Measurements from ENCODE around the gene KSR2.

KSR2 gene

GRCh38 chr12:117968151-117968789 lies 520 bp downstream of the KSR2 start:
- Histone ChIP-seq H3K4me2 (ENCODE audit: low read length) (peak overlapping the region; percentile 81), H2AFZ (ENCODE audit: low read depth, low read length) (peak overlapping the region; percentile 78), H3K4me1 (ENCODE audit: low read length) (no peaks in the 10 kb centered on the region), H3K27me3 (ENCODE audit: low read depth, low read length) (peaks cover 51% of the 10 kb centered on the region), H3K9ac (ENCODE audit: low read length) (0 out of 2 replicates have a peak overlapping the region, but pooled peaks have one; percentile 23), H3K36me3 (replicated peaks; ENCODE audit: low read depth, low read length) (no peaks in the 10 kb centered on the region), H3K4me3 (ENCODE audit: low read length) (peak overlapping the region; percentile 79), H4K20me1 (ENCODE audit: insufficient read depth, low read length) (no peaks in the 10 kb centered on the region), H3K27ac (ENCODE audit: low read length) (no peak overlapping the region), H3K9me3 (ENCODE audit: insufficient read depth, low read length) (no peaks in the 10 kb centered on the region), H3K79me2 (ENCODE audit: low read length) (no peaks in the 10 kb centered on the region)
- no peak for TF ChIP-seq EZH2phosphoT487 (IDR thresholded peaks at IDR 0.05; ENCODE audit: low read depth)
- TF ChIP-seq, protein P1, sequence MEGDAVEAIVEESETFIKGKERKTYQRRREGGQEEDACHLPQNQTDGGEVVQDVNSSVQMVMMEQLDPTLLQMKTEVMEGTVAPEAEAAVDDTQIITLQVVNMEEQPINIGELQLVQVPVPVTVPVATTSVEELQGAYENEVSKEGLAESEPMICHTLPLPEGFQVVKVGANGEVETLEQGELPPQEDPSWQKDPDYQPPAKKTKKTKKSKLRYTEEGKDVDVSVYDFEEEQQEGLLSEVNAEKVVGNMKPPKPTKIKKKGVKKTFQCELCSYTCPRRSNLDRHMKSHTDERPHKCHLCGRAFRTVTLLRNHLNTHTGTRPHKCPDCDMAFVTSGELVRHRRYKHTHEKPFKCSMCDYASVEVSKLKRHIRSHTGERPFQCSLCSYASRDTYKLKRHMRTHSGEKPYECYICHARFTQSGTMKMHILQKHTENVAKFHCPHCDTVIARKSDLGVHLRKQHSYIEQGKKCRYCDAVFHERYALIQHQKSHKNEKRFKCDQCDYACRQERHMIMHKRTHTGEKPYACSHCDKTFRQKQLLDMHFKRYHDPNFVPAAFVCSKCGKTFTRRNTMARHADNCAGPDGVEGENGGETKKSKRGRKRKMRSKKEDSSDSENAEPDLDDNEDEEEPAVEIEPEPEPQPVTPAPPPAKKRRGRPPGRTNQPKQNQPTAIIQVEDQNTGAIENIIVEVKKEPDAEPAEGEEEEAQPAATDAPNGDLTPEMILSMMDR (IDR thresholded peaks at IDR 0.05; ENCODE audit: low read depth, low read length): no peak

GRCh38 chr12:117967512-117967911 lies 1.3 kb downstream of the KSR2 start:
- Histone ChIP-seq H3K36me3 (replicated peaks; ENCODE audit: low read depth, low read length) (no peaks in the 10 kb centered on the region), H3K4me1 (ENCODE audit: low read length) (no peaks in the 10 kb centered on the region), H3K4me2 (ENCODE audit: low read length) (no peak overlapping the region), H3K27ac (ENCODE audit: low read length) (no peak overlapping the region), H2AFZ (ENCODE audit: low read depth, low read length) (no peak overlapping the region), H3K9ac (ENCODE audit: low read length) (no peak overlapping the region), H3K79me2 (ENCODE audit: low read length) (no peaks in the 10 kb centered on the region), H3K4me3 (ENCODE audit: low read length) (no peak overlapping the region), H3K9me3 (ENCODE audit: insufficient read depth, low read length) (no peaks in the 10 kb centered on the region), H4K20me1 (ENCODE audit: insufficient read depth, low read length) (no peaks in the 10 kb centered on the region), H3K27me3 (ENCODE audit: low read depth, low read length) (peaks cover 51% of the 10 kb centered on the region)
- no peak for TF ChIP-seq EZH2phosphoT487 (IDR thresholded peaks at IDR 0.05; ENCODE audit: low read depth)
- TF ChIP-seq, protein P1 (IDR thresholded peaks at IDR 0.05; ENCODE audit: low read depth, low read length): no peak

GRCh38 chr12:117967043-117967442 lies 1.7 kb downstream of the KSR2 start:
- Histone ChIP-seq H3K9me3 (ENCODE audit: insufficient read depth, low read length) (no peaks in the 10 kb centered on the region), H2AFZ (ENCODE audit: low read depth, low read length) (no peak overlapping the region), H3K27me3 (ENCODE audit: low read depth, low read length) (peaks cover 51% of the 10 kb centered on the region), H3K9ac (ENCODE audit: low read length) (no peak overlapping the region), H3K79me2 (ENCODE audit: low read length) (no peaks in the 10 kb centered on the region), H3K36me3 (replicated peaks; ENCODE audit: low read depth, low read length) (no peaks in the 10 kb centered on the region), H3K4me2 (ENCODE audit: low read length) (no peak overlapping the region), H4K20me1 (ENCODE audit: insufficient read depth, low read length) (no peaks in the 10 kb centered on the region), H3K4me3 (ENCODE audit: low read length) (no peak overlapping the region), H3K27ac (ENCODE audit: low read length) (no peak overlapping the region), H3K4me1 (ENCODE audit: low read length) (no peaks in the 10 kb centered on the region)
- TF ChIP-seq EZH2phosphoT487 (IDR thresholded peaks at IDR 0.05; ENCODE audit: low read depth): no peak
- TF ChIP-seq, protein P1 (IDR thresholded peaks at IDR 0.05; ENCODE audit: low read depth, low read length): no peak

DNA sequence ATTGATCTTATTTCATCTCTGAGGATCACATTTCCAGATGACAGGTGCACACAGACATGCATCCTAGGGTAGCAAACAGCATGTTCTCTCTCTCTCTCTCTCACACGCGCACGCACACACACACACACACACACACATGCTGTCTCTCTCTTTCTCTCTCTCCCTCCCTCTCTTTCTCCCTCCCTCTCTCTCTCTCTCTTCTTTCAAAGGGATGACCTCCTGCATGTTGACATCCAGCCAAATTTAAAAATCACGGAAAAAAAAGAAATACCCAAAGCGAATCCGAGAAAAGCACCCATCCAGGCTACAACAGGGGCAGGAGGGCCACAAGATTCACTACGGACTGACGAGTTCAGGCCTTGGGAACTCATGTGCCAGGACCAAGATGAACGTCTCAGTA lies 2.3 kb downstream of the KSR2 start:
- H3K79me2 ChIP-seq (ENCODE audit: low read length): no peaks in the 10 kb centered on the region
- H3K9me3 ChIP-seq (ENCODE audit: insufficient read depth, low read length): no peaks in the 10 kb centered on the region
- H3K36me3 ChIP-seq (replicated peaks; ENCODE audit: low read depth, low read length): no peaks in the 10 kb centered on the region
- no peak overlapping the region for H3K4me3 ChIP-seq (ENCODE audit: low read length)
- TF ChIP-seq EZH2phosphoT487 (IDR thresholded peaks at IDR 0.05; ENCODE audit: low read depth): no peak
- TF ChIP-seq, protein P1 (IDR thresholded peaks at IDR 0.05; ENCODE audit: low read depth, low read length): no peak
- no peak overlapping the region for H3K9ac ChIP-seq (ENCODE audit: low read length)
- H3K27ac ChIP-seq (ENCODE audit: low read length): no peak overlapping the region
- no peak overlapping the region for H3K4me2 ChIP-seq (ENCODE audit: low read length)
- H2AFZ ChIP-seq (ENCODE audit: low read depth, low read length): no peak overlapping the region
- no peaks in the 10 kb centered on the region for H4K20me1 ChIP-seq (ENCODE audit: insufficient read depth, low read length)
- no peaks in the 10 kb centered on the region for H3K4me1 ChIP-seq (ENCODE audit: low read length)
- H3K27me3 ChIP-seq (ENCODE audit: low read depth, low read length): peaks cover 52% of the 10 kb centered on the region

All from OCI-LY3 (cell line).